Lung (tissue), 12 donors: ENCODE data around the gene APOOL. TPM values are rescaled to one million over a fixed set of nuclear protein-coding genes. Genes with fewer than 3 reads are reported as not detected.

Source experiments
- ATAC-seq: fragments of 200-7000 bp; cut with Tn5 transposase; one replicate; pipeline ENCODE4 v1.9.1; 2020; ENCODE audit warnings: moderate number of reproducible peaks; ENCODE audit not compliant: insufficient read depth, low FRiP score
- DNase-seq, 3 donors: peaks; one replicate each; pipeline ENCODE4 v3.0.0-alpha.2; 2013 to 2017
- H3K27ac ChIP-seq, 2 donors: one replicate each; pipeline ENCODE4 v1.5.1; 2013; ENCODE audit warnings: mild to moderate bottlenecking in 2 of 2, moderate library complexity in 2 of 2, control low read depth in 1 of 2, inconsistent platforms in 1 of 2, low read depth in 1 of 2, low read length in 1 of 2
- H3K27me3 ChIP-seq, 3 donors: one replicate each; pipeline ENCODE4 v1.5.1; 2013; ENCODE audit warnings: low read length in 2 of 3; ENCODE audit not compliant: control insufficient read depth in 3 of 3, insufficient read depth in 3 of 3
- H3K36me3 ChIP-seq, 4 donors: one replicate each; pipeline ENCODE4 v1.5.1; 2013; ENCODE audit warnings: low read length in 4 of 4, mild to moderate bottlenecking in 1 of 4, moderate library complexity in 1 of 4; ENCODE audit not compliant: control insufficient read depth in 4 of 4, insufficient read depth in 4 of 4
- H3K4me1 ChIP-seq, 5 donors: one replicate each; pipeline ENCODE4 v1.5.1; 2013; ENCODE audit warnings: low read length in 5 of 5, mild to moderate bottlenecking in 2 of 5, moderate library complexity in 1 of 5; ENCODE audit not compliant: control insufficient read depth in 5 of 5, insufficient read depth in 5 of 5
- H3K4me3 ChIP-seq: one replicate; pipeline ENCODE4 v1.5.1; 2013; ENCODE audit warnings: mild to moderate bottlenecking, control low read depth, moderate library complexity
- H3K9ac ChIP-seq, 2 donors: one replicate each; pipeline ENCODE4 v1.5.1; 2013; ENCODE audit warnings: low read length in 2 of 2, control low read depth in 1 of 2; ENCODE audit not compliant: insufficient read depth in 1 of 2
- H3K9me3 ChIP-seq, 4 donors: one replicate each; pipeline ENCODE4 v1.5.1; 2013; ENCODE audit warnings: low read length in 3 of 4, mild to moderate bottlenecking in 1 of 4, moderate library complexity in 1 of 4; ENCODE audit not compliant: control insufficient read depth in 4 of 4, insufficient read depth in 3 of 4
- CTCF ChIP-seq: IDR thresholded peaks from 2 replicates; pipeline ENCODE4 v1.5.1; 2012; ENCODE audit warnings: mild to moderate bottlenecking; ENCODE audit errors: control extremely low read depth, extremely low read depth
- WGBS, 2 donors: extraction: QIAGEN DNeasy Blood & Tissue Kit; methylation state at CpG; one replicate each; pipeline ENCODE4 v1.1.7; 2013; 5-methylcytosine and 5-hydroxymethylcytosine counted together
- polyA plus RNA-seq, 2 donors: library from polyadenylated mRNA; stranded (reverse); fragments of 200-250 nt; gene quantifications; one replicate each; pipeline ENCODE4 v1.2.1, GENCODE V29; 2013
- total RNA-seq, 2 donors: library from RNA; depleted of rRNA in 1 of 2; stranded (reverse); fragments of >200 nt in 1 of 2; gene quantifications; one replicate each; pipeline ENCODE4 v1.2.1, GENCODE V29; 2014 to 2021
- donor health status: control.
- donor health status: control.
- donor health status: Bipolar disorder and iron deficiency.
- donor health status: healthy.
- donor health status: DM: yes; HTN: yes; CAD: no.

Gene APOOL
- total and polyA plus RNA-seq, 4 donors, result 4.5 to 21.6 (median 11.4) TPM

GRCh38 chrX:85051627-85052026, 48.0 kb downstream of the APOOL start:
- no peaks in the 10 kb centered on the region for H3K4me1 ChIP-seq
- no peak overlapping the region for H3K4me3 ChIP-seq
- no peak overlapping the region for H3K9ac ChIP-seq
- peak overlapping the region in 1 of 2 donors; percentile 33 for H3K27ac ChIP-seq
- no peaks in the 10 kb centered on the region for H3K36me3 ChIP-seq
- DNase-seq (no peak), ATAC-seq (no peak)
- WGBS, 2 donors, result 67 to 100% methylated on average over 1 of the region's 1 CpG
- H3K27me3 ChIP-seq, result peaks cover 0 to 3% (median 2%) of the 10 kb centered on the region in 3 donors
- no peak for TF ChIP-seq CTCF
- no peaks in the 10 kb centered on the region for H3K9me3 ChIP-seq

DNA sequence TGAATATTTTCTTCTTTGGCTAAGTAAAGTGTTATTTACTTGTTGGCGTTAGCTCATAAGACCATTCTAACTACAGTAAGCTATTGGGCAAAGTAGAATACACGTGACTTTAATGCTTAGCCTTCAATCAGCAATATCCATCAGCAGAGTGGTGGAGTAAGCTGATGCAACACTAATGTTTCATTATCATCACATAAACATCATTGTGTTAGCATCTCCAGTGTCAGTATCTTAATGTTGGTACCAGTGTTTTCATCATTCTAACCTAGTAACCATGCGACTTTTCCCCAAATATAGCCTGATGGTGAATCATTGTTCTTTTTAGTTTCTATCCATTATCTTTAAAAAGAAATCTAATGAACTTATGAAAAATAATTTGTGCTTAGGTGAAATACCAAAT, 48.5 kb downstream of the APOOL start:
- 48 to 52% methylated on average over 3 of the region's 3 CpGs for WGBS, 2 donors
- TF ChIP-seq CTCF, result no peak
- H3K4me3 ChIP-seq, result no peak overlapping the region
- ATAC-seq (no peak), DNase-seq (no peak)
- no peak overlapping the region for H3K9ac ChIP-seq
- H3K36me3 ChIP-seq, result no peaks in the 10 kb centered on the region
- H3K9me3 ChIP-seq, result no peaks in the 10 kb centered on the region
- no peaks in the 10 kb centered on the region for H3K4me1 ChIP-seq
- peaks cover 0 to 3% (median 2%) of the 10 kb centered on the region in 3 donors for H3K27me3 ChIP-seq
- no peak overlapping the region for H3K27ac ChIP-seq

DNA sequence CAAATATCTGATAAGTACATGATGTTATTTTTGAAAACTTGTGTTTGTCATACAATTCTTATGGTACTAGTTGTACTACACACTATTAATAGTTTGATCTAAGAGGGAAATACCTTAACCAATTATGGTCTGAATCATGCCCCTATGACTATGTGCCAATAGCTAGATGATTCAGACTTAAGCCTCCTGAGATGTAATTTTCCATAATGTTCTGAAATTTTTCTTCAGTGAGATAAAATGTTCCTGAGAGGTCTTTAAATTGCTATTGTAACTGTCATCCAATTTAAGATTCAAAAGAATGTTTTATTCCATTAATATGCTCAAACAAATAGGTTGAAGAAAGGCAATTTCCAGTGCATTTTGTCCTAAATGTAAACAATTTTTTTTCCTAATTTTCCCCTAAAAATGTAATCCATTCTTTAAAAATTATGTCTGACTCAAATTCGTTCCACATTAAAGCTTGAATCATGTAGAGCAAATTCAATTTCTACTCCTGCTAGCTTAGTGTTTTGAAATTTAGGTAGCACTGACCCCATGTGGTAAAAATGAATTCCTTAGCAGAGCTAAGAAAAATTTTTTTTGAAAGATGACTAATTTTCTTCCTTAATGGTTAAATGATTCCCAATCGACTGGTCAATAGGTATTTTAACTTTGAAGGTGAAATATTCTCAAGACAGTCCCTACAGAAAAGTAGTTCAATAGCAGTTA, 49.1 kb downstream of the APOOL start:
- H3K4me3 ChIP-seq, result no peak overlapping the region
- no peak overlapping the region for H3K9ac ChIP-seq
- peaks cover 0 to 3% (median 2%) of the 10 kb centered on the region in 3 donors for H3K27me3 ChIP-seq
- DNase-seq, result peak in 2 of 3 donors; percentile 3 to 5
- no peaks in the 10 kb centered on the region for H3K9me3 ChIP-seq
- TF ChIP-seq CTCF, result no peak
- no peaks in the 10 kb centered on the region for H3K36me3 ChIP-seq
- 43 to 73% methylated on average over 2 of the region's 2 CpGs for whole genome bisulfite sequencing, 2 donors
- H3K4me1 ChIP-seq, result no peaks in the 10 kb centered on the region
- H3K27ac ChIP-seq, result no peak overlapping the region
- no peak for ATAC-seq
